MM.1S (cell line): ENCODE results near the gene LAMP5.
A peak's percentile ranks its signal among the peaks of the same experiment; 100 is the strongest.

Experiments used
- DNase-seq: peaks from one replicate; pipeline ENCODE4 v3.0.0-alpha.2; 2015
- H2AFZ ChIP-seq: fragments of 300-600 bp; sonication (generic); 2 replicates; pipeline ENCODE4 v1.6.0; 2016; ENCODE audit warnings: antibody characterized with exemption, low read length
- H3F3A ChIP-seq: fragments of 300-600 bp; sonication (generic); 2 replicates; pipeline ENCODE4 v1.6.1; 2016; ENCODE audit warnings: mild to moderate bottlenecking, antibody characterized with exemption, low read length, moderate library complexity, mixed read lengths; ENCODE audit not compliant: insufficient read depth
- H3K27ac ChIP-seq: fragments of 300-600 bp; sonication (generic); 2 replicates; pipeline ENCODE4 v1.5.1; 2016; ENCODE audit warnings: mild to moderate bottlenecking, low read length
- H3K27me3 ChIP-seq: fragments of 300-600 bp; sonication (generic); replicated peaks from 2 replicates; pipeline ENCODE4 v1.6.0; 2016; ENCODE audit warnings: low read length; ENCODE audit not compliant: insufficient read depth
- H3K36me3 ChIP-seq: fragments of 300-600 bp; sonication (generic); replicated peaks from 2 replicates; pipeline ENCODE4 v1.6.1; 2016; ENCODE audit warnings: mild to moderate bottlenecking, low read length, mixed read lengths; ENCODE audit not compliant: insufficient read depth
- H3K4me1 ChIP-seq: fragments of 300-600 bp; sonication (generic); 2 replicates; pipeline ENCODE4 v1.6.1; 2016; ENCODE audit warnings: low read length, mixed read lengths
- H3K4me2 ChIP-seq: fragments of 300-600 bp; sonication (generic); 2 replicates; pipeline ENCODE4 v1.6.0; 2016; ENCODE audit warnings: low read depth, low read length
- H3K4me3 ChIP-seq: fragments of 300-600 bp; sonication (generic); 2 replicates; pipeline ENCODE4 v1.5.1; 2016; ENCODE audit warnings: low read length, mixed read lengths
- H3K79me2 ChIP-seq: fragments of 300-600 bp; sonication (generic); 2 replicates; pipeline ENCODE4 v1.6.1; 2016; ENCODE audit warnings: mixed run types, low read length, mixed read lengths
- H3K9ac ChIP-seq: fragments of 300-600 bp; sonication (generic); 2 replicates; pipeline ENCODE4 v1.6.1; 2016; ENCODE audit warnings: low read length, mixed read lengths
- H3K9me2 ChIP-seq: fragments of 300-600 bp; sonication (generic); replicated peaks from 2 replicates; pipeline ENCODE4 v1.6.1; 2016; ENCODE audit warnings: mild to moderate bottlenecking, low read length, mixed read lengths; ENCODE audit not compliant: insufficient read depth
- H3K9me3 ChIP-seq: fragments of 300-600 bp; sonication (generic); replicated peaks from 2 replicates; pipeline ENCODE4 v1.6.1; 2016; ENCODE audit warnings: mild to moderate bottlenecking, low read length, mixed read lengths; ENCODE audit not compliant: insufficient read depth
- H4K20me1 ChIP-seq: fragments of 300-600 bp; sonication (generic); 2 replicates; pipeline ENCODE4 v1.6.1; 2016; ENCODE audit warnings: mild to moderate bottlenecking, low read length, moderate library complexity, mixed read lengths; ENCODE audit not compliant: insufficient read depth
- EZH2 ChIP-seq: fragments of 300-600 bp; sonication (generic); optimal IDR thresholded peaks from 2 replicates; pipeline ENCODE3; 2017; ENCODE audit warnings: low read depth, mild to moderate bottlenecking, antibody characterized with exemption, low read length, mixed read lengths
- EZH2phosphoT487 ChIP-seq: fragments of 300-600 bp; sonication (generic); IDR thresholded peaks from 2 replicates; pipeline ENCODE4 v1.6.1; 2018; ENCODE audit warnings: antibody characterized with exemption, low read length
- TF ChIP-seq, protein P1 (sequence below): fragments of 300-600 bp; sonication (generic); IDR thresholded peaks from 2 replicates; pipeline ENCODE4 v1.5.1; 2016; ENCODE audit warnings: antibody characterized with exemption, low read length, mixed read lengths

LAMP5 gene

GRCh38 chr20:9515214-9515585 is 810 bp downstream of the LAMP5 start:
- Histone ChIP-seq H3K4me3 (peak overlapping the region; percentile 90), H3K9ac (peak overlapping the region; percentile 94), H3F3A (peaks cover 59% of the 10 kb centered on the region), H3K27ac (peak overlapping the region; percentile 83; the same call in 1 of the 2 replicates), H3K4me1 (peaks cover 21% of the 10 kb centered on the region), H3K27me3 (no peaks in the 10 kb centered on the region), H3K9me3 (no peaks in the 10 kb centered on the region), H3K4me2 (peak overlapping the region; percentile 80), H3K9me2 (no peaks in the 10 kb centered on the region), H4K20me1 (no peaks in the 10 kb centered on the region), H3K79me2 (peaks cover 86% of the 10 kb centered on the region), H2AFZ (no peak overlapping the region), H3K36me3 (0 out of 2 replicates have a peak, but pooled peaks cover 11% of the 10 kb centered on the region)
- TF ChIP-seq EZH2phosphoT487 (no peak), EZH2 (no peak)
- TF ChIP-seq, protein P1, sequence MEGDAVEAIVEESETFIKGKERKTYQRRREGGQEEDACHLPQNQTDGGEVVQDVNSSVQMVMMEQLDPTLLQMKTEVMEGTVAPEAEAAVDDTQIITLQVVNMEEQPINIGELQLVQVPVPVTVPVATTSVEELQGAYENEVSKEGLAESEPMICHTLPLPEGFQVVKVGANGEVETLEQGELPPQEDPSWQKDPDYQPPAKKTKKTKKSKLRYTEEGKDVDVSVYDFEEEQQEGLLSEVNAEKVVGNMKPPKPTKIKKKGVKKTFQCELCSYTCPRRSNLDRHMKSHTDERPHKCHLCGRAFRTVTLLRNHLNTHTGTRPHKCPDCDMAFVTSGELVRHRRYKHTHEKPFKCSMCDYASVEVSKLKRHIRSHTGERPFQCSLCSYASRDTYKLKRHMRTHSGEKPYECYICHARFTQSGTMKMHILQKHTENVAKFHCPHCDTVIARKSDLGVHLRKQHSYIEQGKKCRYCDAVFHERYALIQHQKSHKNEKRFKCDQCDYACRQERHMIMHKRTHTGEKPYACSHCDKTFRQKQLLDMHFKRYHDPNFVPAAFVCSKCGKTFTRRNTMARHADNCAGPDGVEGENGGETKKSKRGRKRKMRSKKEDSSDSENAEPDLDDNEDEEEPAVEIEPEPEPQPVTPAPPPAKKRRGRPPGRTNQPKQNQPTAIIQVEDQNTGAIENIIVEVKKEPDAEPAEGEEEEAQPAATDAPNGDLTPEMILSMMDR, result no peak
- DNase-seq, result peak; percentile 37

DNA sequence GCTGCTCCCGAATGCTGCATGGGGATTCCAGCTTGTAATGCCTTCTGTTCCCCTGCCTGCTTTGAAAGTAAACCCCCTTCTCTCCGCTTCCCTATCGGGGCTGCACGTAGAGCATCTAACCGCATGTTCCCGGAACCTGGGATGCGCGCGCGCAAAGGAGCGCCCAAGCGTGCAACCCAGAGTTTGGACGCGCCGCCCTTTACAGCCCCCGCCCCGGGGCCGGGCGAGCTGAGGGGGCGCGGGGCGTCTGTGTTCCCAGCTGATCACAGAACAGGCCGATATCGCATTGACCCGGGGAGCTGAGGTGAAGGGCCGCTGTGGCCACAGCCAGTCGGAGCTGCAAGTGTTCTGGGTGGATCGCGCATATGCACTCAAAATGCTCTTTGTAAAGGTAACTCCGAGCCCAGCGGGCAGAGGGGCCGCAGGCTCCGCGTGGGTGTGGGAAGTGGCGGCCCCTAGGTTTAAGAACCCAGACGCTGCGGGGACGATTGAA is 1.4 kb downstream of the LAMP5 start:
- Histone ChIP-seq H4K20me1 (no peaks in the 10 kb centered on the region), H3K79me2 (peaks cover 92% of the 10 kb centered on the region), H3F3A (peaks cover 53% of the 10 kb centered on the region), H3K4me2 (peak overlapping the region; percentile 80), H3K4me3 (peak overlapping the region; percentile 90), H3K9ac (peak overlapping the region; percentile 94), H3K9me3 (no peaks in the 10 kb centered on the region), H3K9me2 (no peaks in the 10 kb centered on the region), H3K27me3 (no peaks in the 10 kb centered on the region), H3K27ac (peak overlapping the region; percentile 83; the same call in 1 of the 2 replicates), H2AFZ (no peak overlapping the region), H3K4me1 (peaks cover 18% of the 10 kb centered on the region; the same call in 1 of the 2 replicates), H3K36me3 (0 out of 2 replicates have a peak, but pooled peaks cover 14% of the 10 kb centered on the region)
- DNase-seq, result peak; percentile 42
- TF ChIP-seq, protein P1, result no peak
- TF ChIP-seq EZH2, result no peak
- TF ChIP-seq EZH2phosphoT487, result no peak

DNA sequence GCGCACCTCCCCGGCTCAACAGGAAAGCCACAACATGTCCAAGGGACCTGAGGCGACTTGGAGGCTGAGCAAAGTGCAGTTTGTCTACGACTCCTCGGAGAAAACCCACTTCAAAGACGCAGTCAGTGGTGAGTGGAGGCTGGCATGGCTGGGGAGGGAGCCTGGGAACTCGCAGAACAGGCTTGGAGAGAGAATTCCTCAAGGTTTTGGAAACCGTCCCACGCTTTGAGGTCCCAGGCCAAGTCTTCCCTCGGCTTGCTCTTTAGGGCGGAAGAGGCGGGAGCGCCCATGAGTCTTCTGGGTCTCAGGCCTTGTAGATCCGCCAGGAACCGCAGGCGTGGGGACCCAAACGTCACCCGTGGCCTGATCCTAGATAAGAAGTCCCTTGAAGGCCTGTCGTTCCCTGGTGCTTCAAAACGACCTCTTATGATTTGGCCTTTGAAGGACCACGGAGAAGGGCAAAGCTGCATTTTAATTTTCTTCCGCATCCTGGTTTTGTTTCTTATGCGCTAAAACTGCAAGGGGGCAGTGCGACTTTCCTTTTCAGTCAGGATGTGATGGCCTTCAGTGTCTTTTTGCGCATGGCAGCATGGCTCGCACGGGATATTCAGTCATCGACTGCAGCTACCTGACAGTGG is 2.0 kb downstream of the LAMP5 start:
- H3K4me3 ChIP-seq, result peak overlapping the region; percentile 90
- H3K79me2 ChIP-seq, result peaks cover 98% of the 10 kb centered on the region
- TF ChIP-seq EZH2phosphoT487 (no peak), EZH2 (no peak)
- TF ChIP-seq, protein P1, result no peak
- H3K36me3 ChIP-seq, result 0 out of 2 replicates have a peak, but pooled peaks cover 14% of the 10 kb centered on the region
- no peak overlapping the region for H2AFZ ChIP-seq
- H3K9me2 ChIP-seq, result no peaks in the 10 kb centered on the region
- H3K9ac ChIP-seq, result peak overlapping the region; percentile 94
- H3F3A ChIP-seq, result peaks cover 47% of the 10 kb centered on the region
- H3K4me1 ChIP-seq, result peaks cover 18% of the 10 kb centered on the region; the same call in 1 of the 2 replicates
- no peaks in the 10 kb centered on the region for H3K9me3 ChIP-seq
- H3K4me2 ChIP-seq, result peak overlapping the region; percentile 80
- H4K20me1 ChIP-seq, result no peaks in the 10 kb centered on the region
- DNase-seq, result peak; percentile 58
- H3K27ac ChIP-seq, result peak overlapping the region; percentile 83
- H3K27me3 ChIP-seq, result no peaks in the 10 kb centered on the region
